Measurements from ENCODE around the gene PPP1R13L.

The PPP1R13L gene

GRCh38 chr19:45364696-45365095 lies 40.2 kb downstream of the PPP1R13L start:
- DNase-seq: no peak
- Histone ChIP-seq H3K4me2 (ENCODE audit: low read depth, low read length) (no peak overlapping the region), H3K79me2 (ENCODE audit: low read length) (no peaks in the 10 kb centered on the region), H2AFZ (ENCODE audit: low read length) (no peak overlapping the region), H3K4me1 (ENCODE audit: low read length) (no peaks in the 10 kb centered on the region), H3F3A (ENCODE audit: insufficient read depth, low read length) (no peaks in the 10 kb centered on the region), H3K9ac (ENCODE audit: low read length) (no peak overlapping the region), H3K27ac (ENCODE audit: low read length) (no peak overlapping the region), H3K27me3 (replicated peaks; ENCODE audit: insufficient read depth, low read length) (no peaks in the 10 kb centered on the region), H3K9me2 (replicated peaks; ENCODE audit: insufficient read depth, low read length) (no peaks in the 10 kb centered on the region), H3K4me3 (ENCODE audit: low read length) (no peak overlapping the region), H3K9me3 (replicated peaks; ENCODE audit: insufficient read depth, low read length) (no peaks in the 10 kb centered on the region), H4K20me1 (ENCODE audit: insufficient read depth, low read length) (no peaks in the 10 kb centered on the region), H3K36me3 (replicated peaks; ENCODE audit: insufficient read depth, low read length) (no peaks in the 10 kb centered on the region)
- no peak for TF ChIP-seq EZH2 (optimal IDR thresholded peaks at IDR 0.05; ENCODE audit: low read depth, low read length)
- TF ChIP-seq, protein P1, sequence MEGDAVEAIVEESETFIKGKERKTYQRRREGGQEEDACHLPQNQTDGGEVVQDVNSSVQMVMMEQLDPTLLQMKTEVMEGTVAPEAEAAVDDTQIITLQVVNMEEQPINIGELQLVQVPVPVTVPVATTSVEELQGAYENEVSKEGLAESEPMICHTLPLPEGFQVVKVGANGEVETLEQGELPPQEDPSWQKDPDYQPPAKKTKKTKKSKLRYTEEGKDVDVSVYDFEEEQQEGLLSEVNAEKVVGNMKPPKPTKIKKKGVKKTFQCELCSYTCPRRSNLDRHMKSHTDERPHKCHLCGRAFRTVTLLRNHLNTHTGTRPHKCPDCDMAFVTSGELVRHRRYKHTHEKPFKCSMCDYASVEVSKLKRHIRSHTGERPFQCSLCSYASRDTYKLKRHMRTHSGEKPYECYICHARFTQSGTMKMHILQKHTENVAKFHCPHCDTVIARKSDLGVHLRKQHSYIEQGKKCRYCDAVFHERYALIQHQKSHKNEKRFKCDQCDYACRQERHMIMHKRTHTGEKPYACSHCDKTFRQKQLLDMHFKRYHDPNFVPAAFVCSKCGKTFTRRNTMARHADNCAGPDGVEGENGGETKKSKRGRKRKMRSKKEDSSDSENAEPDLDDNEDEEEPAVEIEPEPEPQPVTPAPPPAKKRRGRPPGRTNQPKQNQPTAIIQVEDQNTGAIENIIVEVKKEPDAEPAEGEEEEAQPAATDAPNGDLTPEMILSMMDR (IDR thresholded peaks at IDR 0.05; ENCODE audit: low read length): no peak
- no peak for TF ChIP-seq EZH2phosphoT487 (IDR thresholded peaks at IDR 0.05; ENCODE audit: low read length)

GRCh38 chr19:45363861-45364459 lies 40.9 kb downstream of the PPP1R13L start:
- Histone ChIP-seq H2AFZ (ENCODE audit: low read length) (no peak overlapping the region), H3K4me3 (ENCODE audit: low read length) (no peak overlapping the region), H3K4me2 (ENCODE audit: low read depth, low read length) (no peak overlapping the region), H3K27me3 (replicated peaks; ENCODE audit: insufficient read depth, low read length) (no peaks in the 10 kb centered on the region), H4K20me1 (ENCODE audit: insufficient read depth, low read length) (no peaks in the 10 kb centered on the region), H3K9me3 (replicated peaks; ENCODE audit: insufficient read depth, low read length) (no peaks in the 10 kb centered on the region), H3K79me2 (ENCODE audit: low read length) (no peaks in the 10 kb centered on the region), H3K9me2 (replicated peaks; ENCODE audit: insufficient read depth, low read length) (no peaks in the 10 kb centered on the region), H3K36me3 (replicated peaks; ENCODE audit: insufficient read depth, low read length) (no peaks in the 10 kb centered on the region), H3K27ac (ENCODE audit: low read length) (no peak overlapping the region), H3K4me1 (ENCODE audit: low read length) (no peaks in the 10 kb centered on the region), H3F3A (ENCODE audit: insufficient read depth, low read length) (no peaks in the 10 kb centered on the region), H3K9ac (ENCODE audit: low read length) (no peak overlapping the region)
- no peak for DNase-seq
- TF ChIP-seq, protein P1 (IDR thresholded peaks at IDR 0.05; ENCODE audit: low read length): no peak
- TF ChIP-seq EZH2phosphoT487 (IDR thresholded peaks at IDR 0.05; ENCODE audit: low read length): no peak
- TF ChIP-seq EZH2 (optimal IDR thresholded peaks at IDR 0.05; ENCODE audit: low read depth, low read length): no peak

- Histone ChIP-seq H3K4me3 (ENCODE audit: low read length) (no peak overlapping the region), H2AFZ (ENCODE audit: low read length) (no peak overlapping the region), H3K9ac (ENCODE audit: low read length) (no peak overlapping the region), H3K9me2 (replicated peaks; ENCODE audit: insufficient read depth, low read length) (no peaks in the 10 kb centered on the region), H3K9me3 (replicated peaks; ENCODE audit: insufficient read depth, low read length) (no peaks in the 10 kb centered on the region), H3F3A (ENCODE audit: insufficient read depth, low read length) (no peaks in the 10 kb centered on the region), H3K79me2 (ENCODE audit: low read length) (no peaks in the 10 kb centered on the region), H3K4me2 (ENCODE audit: low read depth, low read length) (no peak overlapping the region), H4K20me1 (ENCODE audit: insufficient read depth, low read length) (no peaks in the 10 kb centered on the region), H3K27me3 (replicated peaks; ENCODE audit: insufficient read depth, low read length) (no peaks in the 10 kb centered on the region), H3K27ac (ENCODE audit: low read length) (no peak overlapping the region), H3K36me3 (replicated peaks; ENCODE audit: insufficient read depth, low read length) (no peaks in the 10 kb centered on the region), H3K4me1 (ENCODE audit: low read length) (no peaks in the 10 kb centered on the region)
- no peak for DNase-seq
- TF ChIP-seq, protein P1 (IDR thresholded peaks at IDR 0.05; ENCODE audit: low read length): no peak
- TF ChIP-seq EZH2phosphoT487 (IDR thresholded peaks at IDR 0.05; ENCODE audit: low read length) (no peak), EZH2 (optimal IDR thresholded peaks at IDR 0.05; ENCODE audit: low read depth, low read length) (no peak)
Measured at GRCh38 chr19:45362291-45362690, 42.6 kb downstream of the PPP1R13L start.

Data from MM.1S (cell line).